ENCODE results near the gene LY6G5C.
A peak's percentile ranks its signal among the peaks of the same experiment; 100 is the strongest.

Gene LY6G5C

GRCh38 chr6:31663126-31663960 lies 17.5 kb downstream of the LY6G5C start:
- Histone ChIP-seq H3K9ac (ENCODE audit: low read length) (peak overlapping the region; percentile 99), H3K4me2 (ENCODE audit: low read length) (peak overlapping the region; percentile 63), H3K23ac (ENCODE audit: low read length) (no peak overlapping the region), H3K27ac (ENCODE audit: low read depth, low read length) (peak overlapping the region; percentile 95), H4K5ac (ENCODE audit: low read length) (no peak overlapping the region), H3K79me2 (ENCODE audit: control insufficient read depth, insufficient read depth, low read length) (peaks cover 47% of the 10 kb centered on the region), H2BK15ac (replicated peaks; ENCODE audit: low read depth) (no peak overlapping the region), H3K18ac (ENCODE audit: low read length) (no peak overlapping the region), H3K79me1 (ENCODE audit: low read length) (peaks cover 36% of the 10 kb centered on the region), H2BK5ac (ENCODE audit: low read length) (no peak overlapping the region), H3K27me3 (ENCODE audit: insufficient read depth, low read length, poor library complexity) (no peaks in the 10 kb centered on the region), H2BK120ac (ENCODE audit: low read depth, low read length) (no peak overlapping the region), H3K4ac (ENCODE audit: low read depth, low read length) (peak overlapping the region; percentile 61), H3K36me3 (ENCODE audit: control insufficient read depth, insufficient read depth, low read length) (peaks cover 3% of the 10 kb centered on the region), H2AK5ac (ENCODE audit: low read length) (no peak overlapping the region), H3K56ac (ENCODE audit: low read length) (peak overlapping the region; percentile 98), H3K4me3 (ENCODE audit: low read length) (no peak overlapping the region), H3K4me1 (ENCODE audit: control insufficient read depth, low read depth, low read length) (peaks cover 11% of the 10 kb centered on the region), H4K8ac (ENCODE audit: low read depth, low read length) (no peak overlapping the region)
- no CpG with 5 or more reads among the region's 9 CpGs for WGBS (ENCODE audit: extremely low coverage, insufficient coverage, low lambda C conversion rate)
- DNase-seq, result no peak

DNA sequence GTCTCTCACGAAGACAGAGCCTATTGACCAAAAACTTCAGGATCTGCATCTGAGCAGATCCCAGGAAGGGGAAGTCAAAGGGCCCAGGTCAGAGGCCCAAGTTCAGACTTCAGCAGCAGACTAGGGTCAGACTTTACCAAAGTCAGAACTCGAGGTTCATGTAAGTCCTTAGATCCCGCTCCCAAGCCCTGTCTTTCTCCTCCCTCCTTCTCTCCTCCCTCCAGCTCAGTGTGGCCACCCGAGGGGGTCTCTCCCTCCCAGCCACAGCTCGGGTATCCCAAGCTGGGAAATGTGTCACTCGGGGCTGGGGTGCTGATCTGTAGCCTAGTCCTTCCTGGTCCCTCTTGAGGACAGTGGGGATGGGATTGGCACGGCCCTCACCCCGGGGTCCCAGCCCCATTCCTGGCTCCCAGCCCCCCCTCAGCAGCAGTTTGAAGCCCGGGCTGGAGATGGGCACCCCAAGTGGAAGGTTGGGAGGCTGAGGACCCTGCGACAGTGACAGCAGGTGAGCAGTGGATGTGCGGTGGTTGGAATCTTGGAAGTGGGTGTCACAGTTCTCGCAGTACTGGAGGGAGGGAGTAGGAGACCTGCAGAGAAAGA lies 18.6 kb downstream of the LY6G5C start:
- no peak overlapping the region for H3K18ac ChIP-seq (ENCODE audit: low read length)
- no peak overlapping the region for H2BK5ac ChIP-seq (ENCODE audit: low read length)
- H2BK120ac ChIP-seq (ENCODE audit: low read depth, low read length), result no peak overlapping the region
- H3K4ac ChIP-seq (ENCODE audit: low read depth, low read length), result no peak overlapping the region
- no peak for DNase-seq
- H3K23ac ChIP-seq (ENCODE audit: low read length), result no peak overlapping the region
- H3K79me1 ChIP-seq (ENCODE audit: low read length), result peaks cover 32% of the 10 kb centered on the region
- H3K4me3 ChIP-seq (ENCODE audit: low read length), result no peak overlapping the region
- H4K8ac ChIP-seq (ENCODE audit: low read depth, low read length), result no peak overlapping the region
- H3K79me2 ChIP-seq (ENCODE audit: control insufficient read depth, insufficient read depth, low read length), result peaks cover 40% of the 10 kb centered on the region
- no peak overlapping the region for H3K4me2 ChIP-seq (ENCODE audit: low read length)
- H2AK5ac ChIP-seq (ENCODE audit: low read length), result no peak overlapping the region
- H3K27ac ChIP-seq (ENCODE audit: low read depth, low read length), result no peak overlapping the region
- no peak overlapping the region for H2BK15ac ChIP-seq (replicated peaks; ENCODE audit: low read depth)
- no peak overlapping the region for H4K5ac ChIP-seq (ENCODE audit: low read length)
- WGBS (ENCODE audit: extremely low coverage, insufficient coverage, low lambda C conversion rate), result no CpG with 5 or more reads among the region's 12 CpGs
- no peak overlapping the region for H3K9ac ChIP-seq (ENCODE audit: low read length)
- H3K56ac ChIP-seq (ENCODE audit: low read length), result no peak overlapping the region
- no peaks in the 10 kb centered on the region for H3K27me3 ChIP-seq (ENCODE audit: insufficient read depth, low read length, poor library complexity)
- H3K36me3 ChIP-seq (ENCODE audit: control insufficient read depth, insufficient read depth, low read length), result no peaks in the 10 kb centered on the region
- peaks cover 11% of the 10 kb centered on the region for H3K4me1 ChIP-seq (ENCODE audit: control insufficient read depth, low read depth, low read length)

DNA sequence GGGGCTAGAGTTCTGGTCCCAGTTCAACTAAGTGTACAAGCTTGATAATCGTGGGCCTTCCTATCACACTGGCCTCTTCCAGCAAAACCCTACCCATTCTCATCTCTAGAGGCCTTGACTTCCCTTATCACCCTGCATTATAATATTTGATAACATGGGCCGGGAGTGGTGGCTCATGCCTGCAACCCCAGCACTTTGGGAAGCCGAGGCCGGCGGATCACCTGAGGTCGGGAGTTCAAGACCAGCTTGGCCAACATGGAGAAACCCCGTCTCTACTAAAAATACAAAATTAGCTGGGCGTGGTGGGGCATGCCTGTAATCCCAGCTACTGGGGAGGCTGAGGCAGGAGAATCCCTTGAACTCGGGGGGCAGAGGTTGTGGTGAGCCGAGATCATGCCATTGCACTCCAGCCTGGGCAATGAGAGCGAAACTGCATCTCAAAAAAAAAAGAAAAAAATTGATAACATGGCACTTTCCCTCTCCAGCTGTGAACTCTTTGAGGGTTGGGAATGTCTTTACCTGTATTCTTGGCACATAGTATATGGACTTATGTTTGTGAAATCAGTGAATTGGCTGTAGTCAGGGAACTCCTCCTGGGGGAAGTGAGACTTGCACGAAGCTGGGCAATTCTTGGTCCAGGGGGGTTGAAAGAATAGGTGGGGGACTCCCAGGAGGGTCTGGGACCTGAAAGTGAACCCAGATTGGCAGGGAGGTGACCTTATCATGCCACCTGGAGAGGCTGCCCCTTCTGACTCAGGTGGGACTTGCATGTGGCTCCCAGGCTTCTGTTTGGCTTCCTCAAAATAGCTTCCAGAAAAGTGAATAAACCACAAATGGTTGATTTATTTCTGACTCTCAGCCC lies 19.4 kb downstream of the LY6G5C start:
- Histone ChIP-seq H4K8ac (ENCODE audit: low read depth, low read length) (no peak overlapping the region), H3K9ac (ENCODE audit: low read length) (peak overlapping the region; percentile 77), H3K56ac (ENCODE audit: low read length) (peak overlapping the region; percentile 84), H3K79me2 (ENCODE audit: control insufficient read depth, insufficient read depth, low read length) (peaks cover 35% of the 10 kb centered on the region), H3K4me1 (ENCODE audit: control insufficient read depth, low read depth, low read length) (peaks cover 8% of the 10 kb centered on the region), H3K18ac (ENCODE audit: low read length) (no peak overlapping the region), H2AK5ac (ENCODE audit: low read length) (no peak overlapping the region), H2BK5ac (ENCODE audit: low read length) (no peak overlapping the region), H2BK15ac (replicated peaks; ENCODE audit: low read depth) (no peak overlapping the region), H3K79me1 (ENCODE audit: low read length) (peaks cover 29% of the 10 kb centered on the region), H4K5ac (ENCODE audit: low read length) (no peak overlapping the region), H3K4ac (ENCODE audit: low read depth, low read length) (no peak overlapping the region), H3K27me3 (ENCODE audit: insufficient read depth, low read length, poor library complexity) (no peaks in the 10 kb centered on the region), H3K4me2 (ENCODE audit: low read length) (no peak overlapping the region), H3K4me3 (ENCODE audit: low read length) (no peak overlapping the region), H3K27ac (ENCODE audit: low read depth, low read length) (peak overlapping the region; percentile 53), H3K23ac (ENCODE audit: low read length) (no peak overlapping the region), H3K36me3 (ENCODE audit: control insufficient read depth, insufficient read depth, low read length) (no peaks in the 10 kb centered on the region), H2BK120ac (ENCODE audit: low read depth, low read length) (no peak overlapping the region)
- WGBS (ENCODE audit: extremely low coverage, insufficient coverage, low lambda C conversion rate), result no CpG with 5 or more reads among the region's 12 CpGs
- DNase-seq, result no peak

DNA sequence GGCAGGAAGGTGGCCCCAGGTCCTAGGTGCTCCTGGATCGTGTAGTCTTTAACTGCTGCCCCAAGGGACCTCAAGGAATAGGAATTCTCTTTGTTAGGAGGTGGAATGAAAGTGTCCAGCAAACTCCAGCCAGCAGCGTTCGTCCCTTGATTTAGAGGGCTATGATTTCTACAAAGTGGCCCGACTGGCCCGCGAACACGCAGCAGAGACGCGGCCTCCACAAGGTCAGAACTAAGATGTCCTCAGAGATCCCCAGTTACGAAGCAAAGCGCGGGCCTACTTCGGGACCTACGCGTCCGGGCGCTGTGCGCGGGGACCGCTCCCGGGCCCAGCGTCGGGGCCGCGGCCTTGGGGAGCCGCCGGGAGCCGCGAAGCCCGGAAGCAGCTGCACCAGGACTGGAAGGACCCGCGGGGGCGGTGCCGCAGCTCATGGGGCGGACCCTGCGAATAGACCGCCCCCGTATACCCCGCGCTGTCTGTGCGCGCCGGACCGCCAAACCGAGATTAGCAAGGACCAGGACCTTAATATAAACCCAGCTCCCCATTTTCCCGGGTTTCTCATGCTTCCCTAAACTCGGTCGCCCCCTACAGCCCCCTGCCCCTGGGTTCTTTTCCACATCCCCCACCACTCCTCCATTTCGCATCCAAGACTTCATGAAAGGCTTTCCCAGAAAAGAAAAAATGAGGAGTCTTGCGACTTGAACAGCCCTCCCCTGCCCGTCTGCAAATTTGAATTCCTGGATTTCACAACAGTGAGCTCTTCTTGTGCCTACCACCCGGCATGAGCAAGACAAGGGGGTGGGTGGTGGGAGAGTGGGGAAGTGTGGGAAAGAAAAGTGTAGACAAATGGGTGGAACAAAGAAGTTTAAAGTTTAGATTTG lies 20.2 kb downstream of the LY6G5C start, which contains the start of gene C6orf47:
Gene C6orf47 (minus strand): TSS at position 398 of the 881 bp plus-strand sequence. CDS start 831 bp downstream, outside the sequence.
- Histone ChIP-seq H2AK5ac (ENCODE audit: low read length) (no peak within 1 kb of the TSS), H3K27me3 (ENCODE audit: insufficient read depth, low read length, poor library complexity) (no peaks in the 10 kb centered on the region), H4K5ac (ENCODE audit: low read length) (no peak within 1 kb of the TSS), H3K9ac (ENCODE audit: low read length) (peak within 1 kb of the TSS; percentile 79), H2BK5ac (ENCODE audit: low read length) (peak within 1 kb of the TSS; percentile 29), H3K79me1 (ENCODE audit: low read length) (peaks cover 27% of the 10 kb centered on the region), H3K27ac (ENCODE audit: low read depth, low read length) (peak within 1 kb of the TSS; percentile 53), H3K56ac (ENCODE audit: low read length) (peak within 1 kb of the TSS; percentile 84), H3K4me3 (ENCODE audit: low read length) (peak within 1 kb of the TSS; percentile 65), H3K23ac (ENCODE audit: low read length) (peak within 1 kb of the TSS; percentile 1), H2BK15ac (replicated peaks; ENCODE audit: low read depth) (no peak within 1 kb of the TSS), H3K4ac (ENCODE audit: low read depth, low read length) (peak within 1 kb of the TSS; percentile 73), H3K79me2 (ENCODE audit: control insufficient read depth, insufficient read depth, low read length) (peaks cover 30% of the 10 kb centered on the region), H3K36me3 (ENCODE audit: control insufficient read depth, insufficient read depth, low read length) (no peaks in the 10 kb centered on the region), H3K4me2 (ENCODE audit: low read length) (peak within 1 kb of the TSS; percentile 75), H3K4me1 (ENCODE audit: control insufficient read depth, low read depth, low read length) (peaks cover 8% of the 10 kb centered on the region), H2BK120ac (ENCODE audit: low read depth, low read length) (no peak within 1 kb of the TSS), H3K18ac (ENCODE audit: low read length) (peak within 1 kb of the TSS; percentile 42), H4K8ac (ENCODE audit: low read depth, low read length) (no peak within 1 kb of the TSS)
- peak; percentile 90 for DNase-seq
- WGBS (ENCODE audit: extremely low coverage, insufficient coverage, low lambda C conversion rate), result no CpG with 5 or more reads among the region's 52 CpGs
